Measurements from ENCODE around the gene ST14.
"Not testable (repeated sequence)": the region's sequence is repeated elsewhere in the genome, so short reads cannot be mapped to it uniquely, and the experiment has no call there.

ST14 gene

DNA sequence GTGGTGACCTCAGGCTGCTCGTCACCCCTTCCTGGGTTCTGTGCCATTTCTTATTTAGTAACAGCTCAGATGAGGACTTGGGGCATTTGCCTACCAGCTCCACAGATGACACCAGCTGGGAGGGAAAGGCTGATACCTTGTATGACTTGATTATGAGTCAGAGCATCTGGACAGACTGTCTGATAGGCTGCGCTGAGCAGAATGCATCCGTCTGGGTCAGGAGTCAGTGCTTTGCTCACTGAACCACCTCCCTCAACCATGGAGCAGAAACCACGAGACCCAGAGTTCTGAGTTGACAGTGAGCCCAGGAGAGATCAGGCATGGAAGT is 6.8 kb downstream of the ST14 start:
- TF ChIP-seq CTCF (IDR thresholded peaks at IDR 0.05; ENCODE audit: borderline replicate concordance, control extremely low read depth, extremely low read depth, insufficient read depth, missing control alignments) = no peak
- in situ Hi-C loops (cut with MboI; ENCODE audit: low sequenced_read_pairs, unreplicated experiment) = no loop called here
- no peak for DNase-seq (ENCODE audit: low spot score)

- in situ Hi-C loops (cut with MboI; ENCODE audit: low sequenced_read_pairs, unreplicated experiment) = no loop called here
- DNase-seq (ENCODE audit: low spot score) = no peak
- TF ChIP-seq CTCF (IDR thresholded peaks at IDR 0.05; ENCODE audit: borderline replicate concordance, control extremely low read depth, extremely low read depth, insufficient read depth, missing control alignments) = no peak
These were observed 7.6 kb downstream of the ST14 start for GRCh38 chr11:130167146-130167545.

- DNase-seq (ENCODE audit: low spot score) = no peak
- in situ Hi-C loops (cut with MboI; ENCODE audit: low sequenced_read_pairs, unreplicated experiment) = no loop called here
- no peak for TF ChIP-seq CTCF (IDR thresholded peaks at IDR 0.05; ENCODE audit: borderline replicate concordance, control extremely low read depth, extremely low read depth, insufficient read depth, missing control alignments)
These were observed 8.5 kb downstream of the ST14 start for GRCh38 chr11:130168105-130168504.

DNA sequence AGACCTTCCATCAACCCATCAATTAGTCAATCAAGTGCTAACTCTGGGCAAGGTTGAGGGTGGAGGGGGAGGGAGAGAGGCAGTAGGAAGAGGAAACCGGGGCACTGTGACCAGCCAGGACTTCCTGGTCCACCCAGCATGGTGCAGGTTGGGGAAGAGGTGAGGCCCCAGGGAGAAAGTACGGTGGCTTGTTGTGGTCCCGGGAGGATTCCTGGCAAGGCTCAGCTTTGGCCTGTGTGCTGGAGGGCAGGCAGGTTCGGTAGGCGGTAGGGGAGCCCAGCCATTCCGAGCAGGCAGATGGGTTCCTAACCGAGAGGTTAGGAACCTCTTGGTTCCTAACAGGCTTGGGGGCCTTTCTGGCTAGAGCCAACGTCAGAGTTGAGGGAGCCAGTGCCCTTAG is 10.8 kb downstream of the ST14 start:
- DNase-seq (ENCODE audit: low spot score) = no peak
- TF ChIP-seq CTCF (IDR thresholded peaks at IDR 0.05; ENCODE audit: borderline replicate concordance, control extremely low read depth, extremely low read depth, insufficient read depth, missing control alignments) = no peak
- in situ Hi-C loops (cut with MboI; ENCODE audit: low sequenced_read_pairs, unreplicated experiment) = no loop called here

GRCh38 chr11:130171534-130171933 is 12.0 kb downstream of the ST14 start:
- DNase-seq (ENCODE audit: low spot score) = no peak
- in situ Hi-C loops (cut with MboI; ENCODE audit: low sequenced_read_pairs, unreplicated experiment) = no loop called here
- TF ChIP-seq CTCF (IDR thresholded peaks at IDR 0.05; ENCODE audit: borderline replicate concordance, control extremely low read depth, extremely low read depth, insufficient read depth, missing control alignments) = no peak

- DNase-seq (ENCODE audit: low spot score); in situ Hi-C loops (cut with MboI; ENCODE audit: low sequenced_read_pairs, unreplicated experiment): not testable (repeated sequence)
These were observed 12.4 kb downstream of the ST14 start for GRCh38 chr11:130172001-130172400.

- DNase-seq (ENCODE audit: low spot score) = no peak
- in situ Hi-C loops (cut with MboI; ENCODE audit: low sequenced_read_pairs, unreplicated experiment) = no loop called here
- TF ChIP-seq CTCF (IDR thresholded peaks at IDR 0.05; ENCODE audit: borderline replicate concordance, control extremely low read depth, extremely low read depth, insufficient read depth, missing control alignments) = no peak
These were observed 15.1 kb downstream of the ST14 start for GRCh38 chr11:130174642-130175041.
